DND-41 (cell line): ENCODE data around the gene VSNL1.

Source experiments
- EZH2 ChIP-seq: IDR thresholded peaks from 3 replicates; pipeline ENCODE4 v1.6.1; 2012; ENCODE audit warnings: borderline replicate concordance, low read depth, mild to moderate bottlenecking, moderate library complexity, low read length, inconsistent platforms; ENCODE audit not compliant: severe bottlenecking
- TF ChIP-seq, protein P1 (sequence below): IDR thresholded peaks from 2 replicates; pipeline ENCODE4 v1.5.1; 2012; ENCODE audit warnings: borderline replicate concordance, low read length, moderate library complexity, mild to moderate bottlenecking; ENCODE audit not compliant: poor library complexity, severe bottlenecking; ENCODE audit errors: extremely low read depth

DNA sequence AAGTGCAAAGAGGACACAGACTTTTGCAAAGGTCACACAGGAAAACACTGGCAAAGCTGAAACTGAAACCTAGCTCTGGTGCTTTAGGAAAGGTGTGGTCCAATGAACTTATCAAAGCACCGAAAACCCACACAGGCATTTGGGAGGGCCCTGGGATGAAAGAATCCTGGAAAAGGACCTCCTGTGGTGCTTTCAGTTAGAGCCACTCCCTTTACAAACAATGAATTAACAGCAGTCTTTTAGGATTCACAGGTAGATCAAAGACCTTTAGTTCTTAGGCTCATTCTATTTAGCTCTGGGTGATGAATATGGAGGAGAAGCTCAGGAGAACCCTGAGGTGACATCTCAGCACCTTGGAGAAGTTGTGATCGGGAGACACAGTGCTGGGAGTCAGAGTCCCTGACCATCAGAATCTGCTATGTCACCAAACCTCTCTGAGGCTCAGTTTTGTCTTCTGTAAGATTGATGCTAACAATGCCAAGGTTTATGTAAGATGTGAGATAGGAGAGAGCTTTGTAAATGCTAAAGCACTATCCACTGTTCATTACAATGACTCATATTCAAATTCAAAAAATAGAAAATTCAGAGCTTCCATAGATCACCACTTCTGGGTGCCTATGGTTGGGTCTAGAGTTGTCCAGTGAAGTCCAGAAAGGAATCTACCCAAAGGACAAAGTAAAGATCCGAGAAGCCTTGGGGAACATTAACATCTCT, 39.3 kb downstream of the VSNL1 start:
- TF ChIP-seq, protein P1, sequence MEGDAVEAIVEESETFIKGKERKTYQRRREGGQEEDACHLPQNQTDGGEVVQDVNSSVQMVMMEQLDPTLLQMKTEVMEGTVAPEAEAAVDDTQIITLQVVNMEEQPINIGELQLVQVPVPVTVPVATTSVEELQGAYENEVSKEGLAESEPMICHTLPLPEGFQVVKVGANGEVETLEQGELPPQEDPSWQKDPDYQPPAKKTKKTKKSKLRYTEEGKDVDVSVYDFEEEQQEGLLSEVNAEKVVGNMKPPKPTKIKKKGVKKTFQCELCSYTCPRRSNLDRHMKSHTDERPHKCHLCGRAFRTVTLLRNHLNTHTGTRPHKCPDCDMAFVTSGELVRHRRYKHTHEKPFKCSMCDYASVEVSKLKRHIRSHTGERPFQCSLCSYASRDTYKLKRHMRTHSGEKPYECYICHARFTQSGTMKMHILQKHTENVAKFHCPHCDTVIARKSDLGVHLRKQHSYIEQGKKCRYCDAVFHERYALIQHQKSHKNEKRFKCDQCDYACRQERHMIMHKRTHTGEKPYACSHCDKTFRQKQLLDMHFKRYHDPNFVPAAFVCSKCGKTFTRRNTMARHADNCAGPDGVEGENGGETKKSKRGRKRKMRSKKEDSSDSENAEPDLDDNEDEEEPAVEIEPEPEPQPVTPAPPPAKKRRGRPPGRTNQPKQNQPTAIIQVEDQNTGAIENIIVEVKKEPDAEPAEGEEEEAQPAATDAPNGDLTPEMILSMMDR: no peak
- TF ChIP-seq EZH2: no peak
